ENCODE measurements around the gene DEFB110.

Gene DEFB110

GRCh38 chr6:50021894-50022293 is at the start of gene DEFB110:
Gene DEFB110 (minus strand): TSS chr6:50021994. CDS start chr6:50021935, 59 bp downstream.
- DNase-seq (ENCODE audit: low read depth in 2 of 2, low spot score in 1 of 2), result no peak

GRCh38 chr6:50070101-50070500 is 48.3 kb upstream of the DEFB110 start:
- no peak for DNase-seq (ENCODE audit: low read depth in 2 of 2, low spot score in 1 of 2)

- DNase-seq (ENCODE audit: low read depth in 2 of 2, low spot score in 1 of 2), result no peak
Observed at GRCh38 chr6:50062051-50062450, 40.3 kb upstream of the DEFB110 start.

- no peak for DNase-seq (ENCODE audit: low read depth in 2 of 2, low spot score in 1 of 2)
Observed at GRCh38 chr6:50056242-50056641, 34.4 kb upstream of the DEFB110 start.

- no peak for DNase-seq (ENCODE audit: low read depth in 2 of 2, low spot score in 1 of 2)
Observed at GRCh38 chr6:50049829-50050228, 28.0 kb upstream of the DEFB110 start, which contains the start of gene DEFB112. Gene DEFB112 (minus strand): TSS chr6:50049929. CDS start chr6:50049869, 60 bp downstream.

GRCh38 chr6:50047026-50047425 is 25.2 kb upstream of the DEFB110 start:
- no peak for DNase-seq (ENCODE audit: low read depth in 2 of 2, low spot score in 1 of 2)

- no peak for DNase-seq (ENCODE audit: low read depth in 2 of 2, low spot score in 1 of 2)
Observed at GRCh38 chr6:50030777-50031562, 9.2 kb upstream of the DEFB110 start.

GRCh38 chr6:50030350-50030749 is 8.6 kb upstream of the DEFB110 start:
- no peak for DNase-seq (ENCODE audit: low read depth in 2 of 2, low spot score in 1 of 2)

- DNase-seq (ENCODE audit: low read depth in 2 of 2, low spot score in 1 of 2), result no peak
Observed at GRCh38 chr6:50025258-50025657, 3.5 kb upstream of the DEFB110 start.

- DNase-seq (ENCODE audit: low read depth in 2 of 2, low spot score in 1 of 2), result no peak
Observed at GRCh38 chr6:50007819-50008218, 14.0 kb downstream of the DEFB110 start.

- DNase-seq (ENCODE audit: low read depth in 2 of 2, low spot score in 1 of 2), result no peak
Observed at GRCh38 chr6:50003139-50003538, 18.7 kb downstream of the DEFB110 start.

GRCh38 chr6:49995278-49995677 is 26.5 kb downstream of the DEFB110 start:
- no peak for DNase-seq (ENCODE audit: low read depth in 2 of 2, low spot score in 1 of 2)

- DNase-seq (ENCODE audit: low read depth in 2 of 2, low spot score in 1 of 2), result no peak
Observed at GRCh38 chr6:49988900-49989299, 32.9 kb downstream of the DEFB110 start.

- DNase-seq (ENCODE audit: low read depth in 2 of 2, low spot score in 1 of 2), result no peak
Observed at GRCh38 chr6:49987749-49988148, 34.0 kb downstream of the DEFB110 start.

- no peak for DNase-seq (ENCODE audit: low read depth in 2 of 2, low spot score in 1 of 2)
Observed at GRCh38 chr6:49986551-49986950, 35.2 kb downstream of the DEFB110 start.

- DNase-seq (ENCODE audit: low read depth in 2 of 2, low spot score in 1 of 2), result no peak
Observed at GRCh38 chr6:49982046-49982445, 39.7 kb downstream of the DEFB110 start.

- no peak for DNase-seq (ENCODE audit: low read depth in 2 of 2, low spot score in 1 of 2)
Observed at GRCh38 chr6:49980898-49981297, 40.9 kb downstream of the DEFB110 start.

GRCh38 chr6:49979584-49979983 is 42.2 kb downstream of the DEFB110 start:
- DNase-seq (ENCODE audit: low read depth in 2 of 2, low spot score in 1 of 2), result no peak

GRCh38 chr6:49978332-49979226 is 43.2 kb downstream of the DEFB110 start:
- DNase-seq (ENCODE audit: low read depth in 2 of 2, low spot score in 1 of 2), result no peak

GRCh38 chr6:49969605-49970004 is 52.2 kb downstream of the DEFB110 start, which contains the start of gene DEFB113:
Gene DEFB113 (minus strand): TSS chr6:49969625. CDS start chr6:49969625, 0 bp downstream.
- no peak for DNase-seq (ENCODE audit: low read depth in 2 of 2, low spot score in 1 of 2)

Data from stimulated activated CD8-positive, alpha-beta memory T cell treated with anti-CD3 and anti-CD28 coated beads, Interleukin-4, amount 100 ng/mL, for 1 hour (primary cell).